NT2/D1 (cell line): ENCODE data around the gene FKBP1B.

Source experiments
- YY1 ChIP-seq: IDR thresholded peaks from 2 replicates; pipeline ENCODE4 v1.6.1; 2011; ENCODE audit not compliant: insufficient read length, insufficient read depth
- ZNF274 ChIP-seq: IDR thresholded peaks from 2 replicates; pipeline ENCODE4 v1.6.1; 2011; ENCODE audit warnings: mild to moderate bottlenecking, low read depth, low read length

DNA sequence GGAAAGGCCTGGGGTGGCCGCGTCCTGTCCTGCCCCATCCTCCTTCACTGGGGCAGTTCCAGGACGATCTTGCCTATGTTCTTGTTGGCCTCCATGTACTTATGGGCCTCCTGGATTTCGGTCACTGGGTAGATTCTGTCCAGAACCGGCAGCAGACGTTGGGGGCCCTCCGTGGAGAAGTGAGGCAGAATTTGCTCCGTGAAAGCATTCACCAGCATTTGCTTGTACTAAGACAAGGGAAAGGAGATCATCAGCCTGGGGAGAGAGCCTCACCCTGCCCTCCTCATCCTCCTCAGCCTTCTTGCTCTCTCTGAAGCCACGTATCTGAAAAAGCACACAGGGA is 28.0 kb downstream of the FKBP1B start:
- TF ChIP-seq ZNF274 (no peak), YY1 (no peak)
